Astrocyte of the cerebellum (primary cell): ENCODE results near the gene SLC15A1.

Experiments used
- DNase-seq: peaks from one replicate; pipeline ENCODE4 v3.0.0-alpha.2; 2011; ENCODE audit warnings: low read depth
- H3K4me3 ChIP-seq: 2 replicates; pipeline ENCODE4 v1.5.1; 2011; ENCODE audit warnings: mild to moderate bottlenecking, low read depth, low read length, moderate library complexity
- in situ Hi-C: cut with HindIII; loops from 2 replicates; pipeline ENCODE4 v1.10.0; 2017; ENCODE audit warnings: low sequenced_read_pairs
- TF ChIP-seq, protein P1 (sequence below): IDR thresholded peaks from 2 replicates; pipeline ENCODE4 v1.5.1; 2012; ENCODE audit warnings: low read length, low read depth, moderate library complexity, mild to moderate bottlenecking; ENCODE audit errors: missing control alignments

SLC15A1 gene

GRCh38 chr13:98717256-98717655 is 35.2 kb downstream of the SLC15A1 start:
- TF ChIP-seq, protein P1, sequence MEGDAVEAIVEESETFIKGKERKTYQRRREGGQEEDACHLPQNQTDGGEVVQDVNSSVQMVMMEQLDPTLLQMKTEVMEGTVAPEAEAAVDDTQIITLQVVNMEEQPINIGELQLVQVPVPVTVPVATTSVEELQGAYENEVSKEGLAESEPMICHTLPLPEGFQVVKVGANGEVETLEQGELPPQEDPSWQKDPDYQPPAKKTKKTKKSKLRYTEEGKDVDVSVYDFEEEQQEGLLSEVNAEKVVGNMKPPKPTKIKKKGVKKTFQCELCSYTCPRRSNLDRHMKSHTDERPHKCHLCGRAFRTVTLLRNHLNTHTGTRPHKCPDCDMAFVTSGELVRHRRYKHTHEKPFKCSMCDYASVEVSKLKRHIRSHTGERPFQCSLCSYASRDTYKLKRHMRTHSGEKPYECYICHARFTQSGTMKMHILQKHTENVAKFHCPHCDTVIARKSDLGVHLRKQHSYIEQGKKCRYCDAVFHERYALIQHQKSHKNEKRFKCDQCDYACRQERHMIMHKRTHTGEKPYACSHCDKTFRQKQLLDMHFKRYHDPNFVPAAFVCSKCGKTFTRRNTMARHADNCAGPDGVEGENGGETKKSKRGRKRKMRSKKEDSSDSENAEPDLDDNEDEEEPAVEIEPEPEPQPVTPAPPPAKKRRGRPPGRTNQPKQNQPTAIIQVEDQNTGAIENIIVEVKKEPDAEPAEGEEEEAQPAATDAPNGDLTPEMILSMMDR, result no peak
- in situ Hi-C loops, result loop anchor here (5.0 kb wide), 1 partner anchor 105 kb away; no protein-coding TSS in a partner anchor
- DNase-seq, result no peak
- no peak overlapping the region for H3K4me3 ChIP-seq

DNA sequence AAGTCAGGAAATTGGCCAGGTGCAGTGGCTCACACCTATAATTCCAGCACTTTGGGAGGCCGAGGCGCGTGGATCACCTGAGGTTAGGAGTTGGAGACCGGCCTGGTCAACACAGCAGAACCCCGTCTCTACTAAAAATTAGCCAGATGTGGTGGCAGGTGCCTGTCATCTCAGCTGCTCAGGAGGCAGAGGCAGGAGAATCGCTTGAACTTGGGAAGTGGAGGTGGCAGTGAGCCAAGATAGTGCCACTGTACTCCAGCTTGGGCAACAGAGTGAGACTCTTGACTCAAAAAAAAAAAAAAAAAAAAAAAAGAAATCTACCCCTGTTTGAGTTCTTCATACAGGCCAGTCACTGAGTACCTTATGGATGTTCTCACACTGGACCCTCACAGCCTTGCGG is 42.0 kb downstream of the SLC15A1 start:
- in situ Hi-C loops, result no loop called here
- no peak overlapping the region for H3K4me3 ChIP-seq
- no peak for DNase-seq
- TF ChIP-seq, protein P1, result no peak

GRCh38 chr13:98707281-98707999 is 45.0 kb downstream of the SLC15A1 start:
- TF ChIP-seq, protein P1, result no peak

DNA sequence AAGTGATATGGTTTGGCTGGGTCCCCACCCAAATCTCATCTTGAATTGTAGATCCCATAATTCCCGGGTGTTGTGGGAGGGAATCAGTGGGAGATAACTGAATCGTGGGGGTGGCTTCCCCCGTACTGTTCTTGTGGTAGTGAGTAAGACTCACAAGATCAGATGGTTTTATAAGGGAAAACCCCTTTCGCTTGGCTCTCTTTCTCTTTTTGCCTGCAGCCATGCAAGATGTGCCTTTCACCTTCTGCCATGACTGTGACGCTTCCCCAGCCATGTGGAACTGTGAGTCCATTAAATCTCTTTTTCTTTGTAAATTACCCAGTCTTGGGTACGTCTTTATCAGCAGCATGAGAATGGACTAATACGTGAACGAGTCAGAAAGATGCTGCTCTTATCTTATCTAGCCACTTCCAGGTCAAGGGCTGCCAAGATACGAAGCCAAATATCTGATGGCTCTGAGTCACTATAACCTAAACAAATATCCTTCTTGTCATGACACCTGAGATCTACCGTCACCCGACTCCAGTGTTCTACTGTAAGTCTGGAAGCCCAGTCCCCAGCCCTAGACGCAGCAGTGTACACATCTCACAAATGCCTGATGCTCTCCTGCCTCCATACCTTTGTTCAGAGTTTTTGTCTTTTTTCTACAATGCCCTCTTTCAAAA is 45.9 kb downstream of the SLC15A1 start:
- no peak overlapping the region for H3K4me3 ChIP-seq
- TF ChIP-seq, protein P1, result no peak
- DNase-seq, result no peak
- in situ Hi-C loops, result no loop called here

More at GRCh38 chr13:98707281-98707999, 45.0 kb downstream of the SLC15A1 start:
- no peak for DNase-seq
- in situ Hi-C loops, result no loop called here
- H3K4me3 ChIP-seq, result no peak overlapping the region

DNA sequence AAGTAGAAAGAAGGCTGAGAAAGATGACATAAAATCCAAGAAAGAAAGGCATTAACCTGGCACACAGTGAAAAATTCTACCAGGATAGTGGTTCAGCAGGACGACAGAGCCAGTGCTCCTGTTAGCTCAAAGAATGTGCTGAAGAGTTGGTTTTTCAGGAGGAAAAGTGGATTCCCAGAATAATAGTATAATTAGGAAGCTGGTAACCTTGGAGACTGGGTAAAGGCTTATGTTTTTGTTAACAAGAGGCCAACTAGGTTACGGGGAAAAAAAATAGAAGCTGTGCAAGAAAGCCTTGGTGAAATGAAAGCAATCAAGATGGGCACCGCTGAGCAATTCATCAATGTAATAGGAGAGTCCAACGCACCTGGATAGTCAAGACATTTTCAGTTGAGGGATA is 54.7 kb downstream of the SLC15A1 start:
- DNase-seq, result no peak
- in situ Hi-C loops, result no loop called here
- TF ChIP-seq, protein P1, result no peak
- no peak overlapping the region for H3K4me3 ChIP-seq

DNA sequence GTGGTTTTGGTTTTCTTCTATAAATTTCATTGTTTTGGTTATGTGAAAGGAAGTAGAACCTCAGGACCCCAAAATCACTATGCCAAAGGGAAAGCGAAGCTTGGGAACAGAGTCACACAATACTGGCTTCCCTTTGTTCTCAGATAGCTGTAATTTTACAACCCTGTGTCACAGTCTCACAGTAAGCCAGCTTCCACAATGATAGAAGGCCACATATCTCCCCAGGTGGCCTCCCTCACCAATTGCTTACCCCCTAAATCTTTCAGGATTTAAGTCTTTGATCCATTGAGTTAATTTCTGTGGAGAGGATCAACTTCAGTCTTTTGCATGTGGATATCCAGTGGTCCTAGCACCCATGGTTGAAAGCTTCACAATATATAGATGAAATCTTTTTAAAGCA is 58.7 kb downstream of the SLC15A1 start:
- TF ChIP-seq, protein P1, result no peak
- DNase-seq, result no peak
- in situ Hi-C loops, result no loop called here
- no peak overlapping the region for H3K4me3 ChIP-seq
